IgD-negative memory B cell (primary cell): ENCODE results near the gene VEPH1. TPM values are rescaled to one million over a fixed set of nuclear protein-coding genes. Genes with fewer than 3 reads are reported as not detected.
"Not testable (repeated sequence)": the region's sequence is repeated elsewhere in the genome, so short reads cannot be mapped to it uniquely, and the experiment has no call there.

Experiments
- H3K27ac Mint-ChIP-seq, 3 donors: one replicate each; pipeline ENCODE4 v1.8.0; 2020 to 2022; ENCODE audit warnings: mild to moderate bottlenecking in 3 of 3, mixed read lengths in 3 of 3, moderate library complexity in 1 of 3
- H3K27me3 Mint-ChIP-seq: one replicate; pipeline ENCODE4 v1.8.0; 2021; ENCODE audit warnings: mixed read lengths
- H3K36me3 Mint-ChIP-seq: one replicate; pipeline ENCODE4 v1.8.0; 2020; ENCODE audit warnings: mild to moderate bottlenecking, mixed read lengths
- H3K4me1 Mint-ChIP-seq, 3 donors: one replicate each; pipeline ENCODE4 v1.8.0; 2020 to 2022; ENCODE audit warnings: mixed read lengths in 3 of 3, mild to moderate bottlenecking in 1 of 3
- H3K4me3 Mint-ChIP-seq, 4 donors: one replicate each; pipeline ENCODE4 v1.8.0; 2020 to 2022; ENCODE audit warnings: mild to moderate bottlenecking in 4 of 4, mixed read lengths in 4 of 4, moderate library complexity in 3 of 4
- H3K9me3 Mint-ChIP-seq, 3 donors: one replicate each; pipeline ENCODE4 v1.8.0; 2020 to 2021; ENCODE audit warnings: mixed read lengths in 3 of 3, mild to moderate bottlenecking in 1 of 3
- polyA plus RNA-seq: library from polyadenylated mRNA; unstranded; fragments of 300-500 nt; fragmentation: Illumina TruSeq; gene quantifications from one replicate; pipeline ENCODE4 v1.2.3, GENCODE V29; 2021

The VEPH1 gene
- polyA plus RNA-seq, 1 donor from 2014 or later: not detected

- Mint-ChIP-seq H3K4me1 (peaks cover 0 to 2% (median 0%) of the 10 kb centered on the region in 3 donors), H3K36me3 (no peaks in the 10 kb centered on the region), H3K27me3 (peaks cover 5% of the 10 kb centered on the region), H3K9me3 (peaks cover 6 to 17% (median 10%) of the 10 kb centered on the region in 3 donors), H3K27ac (no peak overlapping the region), H3K4me3 (no peak overlapping the region)
Measured at GRCh38 chr3:157354722-157355121, 148.5 kb downstream of the VEPH1 start.

GRCh38 chr3:157354254-157354653 lies 149.0 kb downstream of the VEPH1 start:
- Mint-ChIP-seq H3K4me1 (peaks cover 0 to 2% (median 0%) of the 10 kb centered on the region in 3 donors), H3K27ac (no peak overlapping the region), H3K27me3 (peaks cover 3% of the 10 kb centered on the region), H3K36me3 (no peaks in the 10 kb centered on the region), H3K9me3 (peaks cover 6 to 17% (median 10%) of the 10 kb centered on the region in 3 donors), H3K4me3 (no peak overlapping the region)

GRCh38 chr3:157353652-157354051 lies 149.6 kb downstream of the VEPH1 start:
- Mint-ChIP-seq H3K36me3 (no peaks in the 10 kb centered on the region), H3K9me3 (peaks cover 6 to 18% (median 10%) of the 10 kb centered on the region in 3 donors)

GRCh38 chr3:157351981-157352380 lies 151.2 kb downstream of the VEPH1 start:
- H3K27me3 Mint-ChIP-seq: peaks cover 5% of the 10 kb centered on the region
- H3K4me1 Mint-ChIP-seq: peaks cover 0 to 2% (median 0%) of the 10 kb centered on the region in 3 donors
- peaks cover 6 to 19% (median 10%) of the 10 kb centered on the region in 3 donors for H3K9me3 Mint-ChIP-seq
- peaks cover 2% of the 10 kb centered on the region for H3K36me3 Mint-ChIP-seq
- no peak overlapping the region for H3K4me3 Mint-ChIP-seq
- H3K27ac Mint-ChIP-seq: no peak overlapping the region

More at GRCh38 chr3:157353652-157354051, 149.6 kb downstream of the VEPH1 start:
- no peak overlapping the region for H3K27ac Mint-ChIP-seq
- H3K4me1 Mint-ChIP-seq: peaks cover 0 to 2% (median 0%) of the 10 kb centered on the region in 3 donors
- H3K4me3 Mint-ChIP-seq: no peak overlapping the region
- H3K27me3 Mint-ChIP-seq: peaks cover 4% of the 10 kb centered on the region

GRCh38 chr3:157350651-157351050 lies 152.6 kb downstream of the VEPH1 start:
- not testable (repeated sequence) for H3K27me3 Mint-ChIP-seq, H3K36me3 Mint-ChIP-seq, H3K27ac Mint-ChIP-seq, H3K4me3 Mint-ChIP-seq, H3K4me1 Mint-ChIP-seq
- peaks cover 6 to 19% (median 10%) of the 10 kb centered on the region in 3 donors for H3K9me3 Mint-ChIP-seq

- H3K27me3 Mint-ChIP-seq, H3K36me3 Mint-ChIP-seq, H3K4me1 Mint-ChIP-seq, H3K27ac Mint-ChIP-seq, H3K4me3 Mint-ChIP-seq: not testable (repeated sequence)
- peaks cover 6 to 17% (median 10%) of the 10 kb centered on the region in 3 donors for H3K9me3 Mint-ChIP-seq
Measured at GRCh38 chr3:157348304-157349075, 154.7 kb downstream of the VEPH1 start.

- H3K27ac Mint-ChIP-seq: no peak overlapping the region
- peaks cover 2% of the 10 kb centered on the region for H3K27me3 Mint-ChIP-seq
- no peaks in the 10 kb centered on the region for H3K4me1 Mint-ChIP-seq
- peaks cover 6 to 19% (median 10%) of the 10 kb centered on the region in 3 donors for H3K9me3 Mint-ChIP-seq
- peak overlapping the region in 1 of 4 donors; percentile 5 for H3K4me3 Mint-ChIP-seq
- H3K36me3 Mint-ChIP-seq: peaks cover 2% of the 10 kb centered on the region
Measured at GRCh38 chr3:157347577-157348303, 155.5 kb downstream of the VEPH1 start.

GRCh38 chr3:157336252-157337009 lies 166.8 kb downstream of the VEPH1 start:
- H3K36me3 Mint-ChIP-seq: peaks cover 2% of the 10 kb centered on the region

GRCh38 chr3:157335233-157336076 lies 167.8 kb downstream of the VEPH1 start:
- no peaks in the 10 kb centered on the region for H3K4me1 Mint-ChIP-seq
- peaks cover 0 to 5% (median 3%) of the 10 kb centered on the region in 3 donors for H3K9me3 Mint-ChIP-seq
- H3K4me3 Mint-ChIP-seq: no peak overlapping the region
- H3K27ac Mint-ChIP-seq: no peak overlapping the region
- peaks cover 3% of the 10 kb centered on the region for H3K36me3 Mint-ChIP-seq
- no peaks in the 10 kb centered on the region for H3K27me3 Mint-ChIP-seq

More at GRCh38 chr3:157336252-157337009, 166.8 kb downstream of the VEPH1 start:
- H3K4me1 Mint-ChIP-seq: no peaks in the 10 kb centered on the region
- peaks cover 0 to 5% (median 3%) of the 10 kb centered on the region in 3 donors for H3K9me3 Mint-ChIP-seq
- no peak overlapping the region for H3K27ac Mint-ChIP-seq
- no peak overlapping the region for H3K4me3 Mint-ChIP-seq
- no peaks in the 10 kb centered on the region for H3K27me3 Mint-ChIP-seq

GRCh38 chr3:157333551-157333991 lies 169.6 kb downstream of the VEPH1 start:
- Mint-ChIP-seq H3K27ac (no peak overlapping the region), H3K27me3 (no peaks in the 10 kb centered on the region), H3K4me1 (peaks cover 0 to 4% (median 1%) of the 10 kb centered on the region in 3 donors), H3K4me3 (no peak overlapping the region), H3K9me3 (peaks cover 0 to 5% (median 1%) of the 10 kb centered on the region in 3 donors), H3K36me3 (peaks cover 3% of the 10 kb centered on the region)

- H3K36me3 Mint-ChIP-seq: peaks cover 3% of the 10 kb centered on the region
- H3K27ac Mint-ChIP-seq: no peak overlapping the region
- H3K4me3 Mint-ChIP-seq: no peak overlapping the region
- H3K9me3 Mint-ChIP-seq: peaks cover 0 to 4% (median 3%) of the 10 kb centered on the region in 3 donors
- H3K4me1 Mint-ChIP-seq: peaks cover 0 to 4% (median 3%) of the 10 kb centered on the region in 3 donors
- no peaks in the 10 kb centered on the region for H3K27me3 Mint-ChIP-seq
Measured at GRCh38 chr3:157330206-157330605, 173.0 kb downstream of the VEPH1 start.

GRCh38 chr3:157329551-157329950 lies 173.7 kb downstream of the VEPH1 start:
- Mint-ChIP-seq H3K27me3 (peaks cover under 1% of the 10 kb centered on the region), H3K4me3 (no peak overlapping the region), H3K4me1 (peaks cover 0 to 4% (median 3%) of the 10 kb centered on the region in 3 donors), H3K36me3 (peaks cover 3% of the 10 kb centered on the region), H3K27ac (peak overlapping the region in 1 of 3 donors; percentile 9), H3K9me3 (peaks cover 0 to 6% (median under 1%) of the 10 kb centered on the region in 3 donors)

- Mint-ChIP-seq H3K27ac (no peak overlapping the region), H3K4me1 (peaks cover 0 to 4% (median 3%) of the 10 kb centered on the region in 3 donors), H3K36me3 (peaks cover 4% of the 10 kb centered on the region), H3K4me3 (no peak overlapping the region), H3K9me3 (peaks cover 0 to 6% (median 3%) of the 10 kb centered on the region in 3 donors), H3K27me3 (peaks cover 3% of the 10 kb centered on the region)
Measured at GRCh38 chr3:157327837-157328236, 175.4 kb downstream of the VEPH1 start.

- no peak overlapping the region for H3K4me3 Mint-ChIP-seq
- peaks cover 3% of the 10 kb centered on the region for H3K27me3 Mint-ChIP-seq
- H3K4me1 Mint-ChIP-seq: peaks cover 0 to 4% (median 3%) of the 10 kb centered on the region in 3 donors
- peaks cover 0 to 6% (median 3%) of the 10 kb centered on the region in 3 donors for H3K9me3 Mint-ChIP-seq
- no peak overlapping the region for H3K27ac Mint-ChIP-seq
- peaks cover 4% of the 10 kb centered on the region for H3K36me3 Mint-ChIP-seq
Measured at GRCh38 chr3:157327018-157327417, 176.2 kb downstream of the VEPH1 start.
